SIG-M5 (cell line): ENCODE results near the gene SFT2D3.

Experiments
- DNase-seq: peaks from one replicate; lab custom pipeline; 2025; lab: John Stamatoyannopoulos, UW

The SFT2D3 gene

GRCh38 chr2:127709336-127709735 is 8.0 kb downstream of the SFT2D3 start:
- DNase-seq = no peak

DNA sequence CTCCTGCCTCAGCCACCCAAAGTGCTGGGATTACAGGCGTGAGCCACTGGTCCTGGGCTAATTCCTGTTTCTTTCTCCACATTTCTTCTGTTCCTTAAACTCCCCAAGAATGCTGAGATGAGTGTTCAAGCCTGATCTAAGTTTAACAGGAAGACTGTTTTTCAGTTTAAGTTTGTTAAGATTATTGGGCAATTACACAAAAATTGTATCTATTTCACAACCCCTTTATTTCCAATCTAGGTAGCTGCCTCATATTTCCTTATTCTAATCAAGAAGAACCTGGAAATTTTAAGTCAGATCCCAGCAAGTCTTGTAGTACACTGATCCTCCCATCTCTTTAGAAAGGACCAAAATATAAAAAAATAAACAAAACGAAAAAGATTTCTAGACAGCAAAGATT is 11.7 kb downstream of the SFT2D3 start:
- DNase-seq = no peak

DNA sequence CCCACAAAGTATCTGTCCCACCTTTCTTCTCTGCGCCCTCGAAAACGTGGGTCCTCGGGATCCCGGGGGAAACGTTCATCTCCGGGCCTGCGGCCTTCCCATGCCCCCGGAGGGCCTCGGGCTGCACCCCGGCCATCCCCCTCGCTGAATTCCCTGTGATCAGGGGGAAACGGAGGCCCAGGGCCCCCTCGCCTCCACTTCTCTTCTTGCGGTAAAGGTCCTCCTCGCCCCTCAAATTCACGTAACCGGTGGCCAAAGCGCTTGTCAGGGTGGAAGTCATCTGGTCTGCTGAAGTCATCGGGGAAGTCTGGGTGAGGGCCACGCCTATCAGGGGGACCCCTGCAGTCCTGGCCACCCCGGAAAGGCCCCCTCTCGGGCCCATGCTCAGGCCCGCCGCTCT is 12.3 kb downstream of the SFT2D3 start:
- DNase-seq = no peak

GRCh38 chr2:127715778-127716449 is 14.6 kb downstream of the SFT2D3 start:
- DNase-seq = no peak

- DNase-seq = no peak
These were observed 17.0 kb downstream of the SFT2D3 start for GRCh38 chr2:127718271-127718670.

DNA sequence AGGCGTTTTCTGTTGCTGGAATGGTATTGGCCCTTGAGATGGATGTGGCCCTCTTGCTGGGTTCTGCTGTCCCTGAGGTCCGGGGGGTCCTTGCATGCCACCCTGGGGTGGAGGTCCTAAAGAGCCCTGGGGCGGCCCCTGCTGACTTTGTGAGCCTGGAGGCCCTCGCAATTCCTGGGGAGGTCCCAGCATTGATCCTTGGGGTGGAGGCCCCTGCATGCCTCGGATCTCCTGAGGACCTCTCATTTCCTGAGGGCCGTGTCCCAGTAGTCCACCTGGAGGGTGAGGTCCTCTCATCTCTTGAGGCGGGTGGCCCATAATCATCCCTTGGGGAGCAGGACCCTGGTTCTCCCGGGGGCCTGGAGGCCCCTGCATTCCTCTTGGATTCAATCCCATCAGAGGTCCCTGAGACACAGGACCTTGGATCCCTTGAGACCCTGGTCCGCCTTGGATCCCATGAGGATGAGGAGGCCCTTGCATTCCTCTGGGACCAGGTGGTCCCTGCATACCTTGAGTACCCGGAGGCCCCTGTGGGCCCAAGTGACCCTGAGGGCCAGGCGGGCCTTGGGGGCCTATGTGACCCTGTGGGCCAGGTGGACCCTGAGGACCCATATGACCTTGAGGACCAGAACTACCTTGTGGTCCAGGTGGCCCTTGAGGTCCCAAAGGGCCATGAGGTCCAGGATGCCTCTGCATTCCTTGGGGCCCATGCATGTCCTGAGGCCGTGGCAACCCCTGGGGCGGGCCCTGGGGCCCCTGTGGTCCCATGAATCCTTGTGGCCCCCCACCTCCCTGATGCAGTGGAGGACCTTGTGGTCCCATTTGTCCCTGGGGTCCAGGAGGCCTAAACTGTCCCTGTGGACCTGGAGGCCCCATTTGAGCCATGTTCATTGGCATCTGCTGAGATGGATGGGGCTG is 18.3 kb downstream of the SFT2D3 start:
- DNase-seq = no peak

GRCh38 chr2:127721311-127721977 is 20.1 kb downstream of the SFT2D3 start:
- no peak for DNase-seq

DNA sequence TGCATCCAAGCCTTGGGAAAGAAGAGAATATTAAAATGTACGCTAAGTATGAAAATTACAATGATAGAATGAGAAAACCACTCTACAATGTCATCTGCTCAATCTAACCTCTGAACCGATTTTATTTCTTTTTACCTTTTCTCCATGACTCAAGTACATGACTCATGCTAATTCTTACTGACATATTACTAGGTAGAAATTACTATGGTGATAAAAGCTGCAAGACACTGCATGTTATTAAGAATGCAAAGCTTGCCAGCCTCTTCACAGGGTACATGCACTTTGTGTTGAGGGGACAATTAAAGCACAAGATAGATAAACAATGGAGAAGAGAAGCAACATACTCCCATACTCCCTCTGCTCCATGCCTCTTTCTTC is 20.7 kb downstream of the SFT2D3 start:
- no peak for DNase-seq

DNA sequence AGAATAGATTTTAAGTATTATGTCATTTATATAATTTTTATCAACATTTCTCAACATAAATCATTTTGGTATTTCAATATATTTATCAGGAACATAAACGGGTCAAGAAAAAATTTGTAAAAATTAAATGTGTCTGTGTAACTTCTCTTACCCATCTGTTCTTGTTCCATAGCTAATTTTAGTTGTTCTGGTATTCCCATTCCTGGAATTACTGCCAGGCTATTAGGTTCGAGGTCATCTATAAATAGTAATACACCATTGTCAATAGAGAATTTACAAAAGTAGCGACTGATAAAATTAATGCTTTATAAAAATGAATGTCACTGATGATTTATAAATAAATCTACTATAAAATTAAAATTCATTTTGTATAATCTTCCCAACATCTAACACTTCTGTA is 21.5 kb downstream of the SFT2D3 start:
- DNase-seq = no peak

DNA sequence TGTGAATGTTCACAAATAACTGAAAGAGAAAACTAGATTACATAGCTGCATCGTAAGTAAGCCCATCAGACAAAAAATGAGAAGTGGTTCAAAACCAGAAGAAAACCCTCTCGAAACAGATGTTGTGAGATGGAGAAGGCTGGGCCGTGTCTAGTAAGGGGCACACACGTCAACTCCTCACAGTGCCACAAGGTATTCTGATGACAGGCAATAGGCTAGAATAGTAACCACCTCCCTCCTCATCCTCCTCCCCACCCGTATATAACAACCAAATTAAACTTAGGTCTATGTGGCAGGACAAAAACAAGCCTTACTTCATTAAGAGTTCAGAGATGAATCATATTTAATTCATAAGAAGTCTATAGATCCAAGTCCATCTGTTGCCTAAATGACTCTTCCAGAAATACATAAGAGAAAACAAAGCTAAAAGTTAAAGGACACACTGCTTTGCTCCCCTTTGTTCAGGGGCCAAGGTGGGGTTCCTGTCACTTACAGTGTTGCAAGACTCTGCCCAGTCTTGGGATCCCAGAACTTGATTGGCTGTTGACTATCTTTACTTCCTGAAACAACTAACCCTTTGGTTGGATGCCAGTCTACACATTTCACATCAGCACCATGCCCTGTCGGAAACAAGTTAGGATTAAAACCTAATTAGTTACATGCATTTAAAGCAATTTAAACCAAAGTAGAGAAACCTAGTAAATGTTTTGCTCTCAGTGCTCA is 25.0 kb downstream of the SFT2D3 start:
- DNase-seq = no peak

DNA sequence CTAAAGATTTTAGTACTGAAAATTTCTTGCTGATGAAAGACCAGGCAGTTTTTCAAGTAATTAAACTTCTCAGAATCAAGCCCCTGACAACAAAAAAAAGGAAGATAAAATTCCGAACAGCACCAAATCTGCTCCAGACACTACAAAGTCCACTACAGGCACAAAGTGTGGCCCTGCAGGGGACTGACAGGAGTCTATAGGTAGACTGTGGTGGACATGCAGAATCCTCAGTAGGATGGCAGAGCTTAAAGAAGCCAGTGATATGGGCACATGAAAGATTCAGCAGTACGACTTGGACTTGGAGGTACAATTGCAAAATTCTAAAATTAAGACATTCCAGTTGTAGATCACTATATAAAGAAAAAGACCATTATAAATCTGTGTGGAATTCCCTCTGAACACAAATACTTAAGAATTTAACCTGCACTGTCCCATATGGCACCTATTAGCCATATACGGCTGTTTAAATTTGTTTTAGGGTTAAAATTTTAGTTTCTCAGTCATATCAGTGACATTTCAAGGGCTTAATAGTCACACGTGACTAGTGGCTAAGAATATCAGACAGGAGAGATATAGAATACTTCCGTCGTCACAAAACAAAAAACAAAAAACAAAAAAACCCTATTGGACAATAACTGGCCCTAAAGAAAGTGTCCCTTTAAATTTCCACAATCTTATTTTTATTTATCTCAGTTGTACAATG is 32.0 kb downstream of the SFT2D3 start:
- no peak for DNase-seq

- DNase-seq = no peak
These were observed 32.7 kb downstream of the SFT2D3 start for GRCh38 chr2:127733816-127734537.

DNA sequence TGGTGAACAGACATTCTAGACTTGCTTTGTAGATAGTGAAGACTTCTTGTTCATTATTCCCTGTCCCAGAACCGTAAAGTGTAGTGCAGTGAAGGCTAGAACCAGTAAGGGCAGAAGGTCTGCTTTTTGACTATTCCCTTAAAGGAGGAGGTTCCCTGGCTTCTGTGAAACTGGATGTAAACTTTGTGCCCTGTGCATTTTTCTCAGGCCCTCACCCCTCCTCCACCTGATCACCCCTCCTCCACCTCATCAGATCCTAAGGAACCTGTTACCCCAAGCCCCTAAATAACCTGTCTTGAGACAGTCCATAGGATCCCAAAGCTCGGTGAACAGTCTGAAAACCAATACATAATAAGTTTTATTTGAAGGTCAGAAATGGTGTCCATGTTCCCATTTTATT is 33.7 kb downstream of the SFT2D3 start:
- DNase-seq = no peak

GRCh38 chr2:127735537-127736399 is 34.5 kb downstream of the SFT2D3 start:
- no peak for DNase-seq

DNA sequence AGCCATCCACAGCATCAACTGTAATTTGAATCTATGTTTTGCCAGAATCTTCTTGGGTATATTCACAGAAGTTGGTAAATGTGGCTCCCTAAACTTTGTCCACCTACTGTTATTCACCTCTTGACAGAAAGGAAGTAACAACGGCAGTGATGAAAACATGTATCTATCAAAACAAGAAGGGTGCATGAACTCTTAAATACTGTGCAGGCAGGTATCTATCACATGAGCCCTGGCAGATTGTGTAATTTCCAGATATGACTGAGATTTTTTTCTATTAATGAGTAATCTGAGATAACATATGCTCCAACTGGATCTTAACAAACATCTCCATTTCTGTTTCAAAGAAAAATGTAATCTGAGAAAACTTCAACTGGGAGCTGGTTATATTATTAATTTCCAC is 36.6 kb downstream of the SFT2D3 start:
- no peak for DNase-seq

DNA sequence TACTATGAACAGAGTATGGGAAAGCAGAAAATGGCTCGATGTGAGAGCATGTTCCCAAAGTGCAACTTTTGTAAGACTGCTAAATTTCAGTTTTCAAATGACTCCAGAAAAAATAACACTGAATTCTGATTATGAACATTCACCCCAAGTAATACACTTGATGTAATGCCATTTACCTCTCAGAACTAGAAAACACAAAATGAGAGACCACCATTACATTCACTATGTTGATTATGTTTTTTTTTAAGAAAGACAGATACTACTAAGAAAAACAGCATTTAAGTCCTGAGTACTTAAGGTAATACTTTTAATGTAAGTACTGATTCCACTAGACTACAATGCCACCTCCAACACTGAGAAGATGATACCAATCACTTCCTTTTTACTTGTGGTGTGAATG is 38.5 kb downstream of the SFT2D3 start:
- no peak for DNase-seq

DNA sequence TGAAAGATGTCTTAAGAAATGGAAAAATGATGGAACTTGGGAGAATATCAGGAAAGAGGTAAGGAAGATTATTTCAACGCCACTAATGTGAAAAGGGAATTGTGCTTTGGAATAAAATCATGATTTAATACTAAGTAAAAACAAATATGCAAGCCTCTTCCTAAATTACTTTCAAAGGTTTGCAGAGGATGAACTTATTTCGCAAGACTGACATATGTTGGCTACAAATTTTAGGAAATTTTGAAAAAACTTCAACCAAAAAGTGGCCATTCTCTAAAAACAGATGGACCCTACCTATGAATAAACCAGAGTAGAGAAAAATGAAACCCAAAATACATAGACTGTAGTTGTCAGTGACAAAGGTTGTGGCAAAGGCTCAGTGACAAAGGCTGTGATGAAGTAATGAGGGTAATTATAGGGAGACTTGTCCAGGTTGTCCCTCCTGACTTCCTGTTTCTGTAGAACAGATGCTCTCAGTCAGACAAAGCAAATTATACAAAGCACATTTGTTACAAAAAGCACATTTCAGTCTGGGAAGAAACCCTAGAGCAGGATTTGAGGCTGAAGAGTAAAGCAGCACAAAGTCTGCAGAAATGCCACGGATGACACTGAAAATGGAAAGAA is 39.5 kb downstream of the SFT2D3 start:
- no peak for DNase-seq

DNA sequence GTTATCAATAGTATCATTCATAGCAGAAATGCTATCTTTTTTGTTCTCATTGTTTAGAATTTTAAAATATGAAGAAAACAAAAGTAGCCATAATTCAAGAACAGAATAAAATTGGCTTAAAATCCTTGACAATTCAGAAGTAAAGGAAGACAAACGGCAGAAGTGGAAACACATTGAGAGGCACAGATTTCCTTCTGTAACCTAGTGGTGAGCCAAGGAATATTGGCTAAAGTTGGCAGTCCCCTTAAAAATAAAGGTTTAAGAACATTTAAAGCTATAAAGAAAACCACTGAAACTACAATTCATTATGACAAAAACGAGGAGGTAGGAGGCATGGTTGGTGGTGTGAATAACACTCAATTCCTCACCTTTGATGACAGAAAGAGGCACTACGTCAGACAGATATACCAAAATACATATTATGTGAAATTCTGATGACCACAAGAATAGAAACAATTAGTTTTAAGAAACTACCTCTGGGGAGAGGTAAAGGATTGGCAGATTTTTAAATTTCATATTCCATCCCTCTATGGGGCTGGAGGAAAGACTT is 42.3 kb downstream of the SFT2D3 start:
- no peak for DNase-seq

DNA sequence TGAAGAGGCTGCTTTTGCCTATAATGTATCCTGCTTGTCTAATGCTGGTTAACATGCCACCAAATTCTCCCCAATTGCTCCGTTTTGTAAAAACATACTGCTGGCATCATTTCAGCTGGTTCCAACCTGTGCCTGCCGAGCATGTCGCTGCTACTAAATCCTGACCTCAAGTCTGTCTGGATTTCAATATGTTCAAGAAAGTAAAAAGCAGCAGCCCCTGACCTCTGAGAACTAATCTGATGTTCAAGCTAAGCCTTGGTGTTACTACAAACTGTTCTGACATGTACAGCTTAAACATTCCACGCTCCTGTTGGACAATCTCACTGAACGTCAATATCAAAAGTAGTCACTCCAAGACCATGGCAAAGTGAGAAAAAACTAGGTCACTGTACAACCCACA is 46.3 kb downstream of the SFT2D3 start:
- no peak for DNase-seq
